ENCODE data around the gene EI24. TPM values are rescaled to one million over a fixed set of nuclear protein-coding genes. Genes with fewer than 3 reads are reported as not detected.

Gene EI24
- total RNA-seq, 2 experiments from 2014 or later, result 20.5 to 22.4 TPM

Other genes starting within 250 kb of the EI24 start
- 1 to 10 TPM; 3.7 to 4.0 TPM for gene FEZ1, start 73.2 kb upstream of the EI24 start, total RNA-seq
- 10 to 100 TPM; 45.5 to 46.8 TPM for gene STT3A, start 23.4 kb downstream of the EI24 start, total RNA-seq
- 1 to 10 TPM; 8.1 to 8.7 TPM for gene CHEK1, start 55.7 kb downstream of the EI24 start, total RNA-seq
- not detected for gene ACRV1, start 111.4 kb downstream of the EI24 start, total RNA-seq
- gene PATE1, start 176.8 kb downstream of the EI24 start, total RNA-seq, result not detected
- gene PATE2, start 209.4 kb downstream of the EI24 start, total RNA-seq, result not detected
- gene PATE3, start 218.7 kb downstream of the EI24 start, total RNA-seq, result not detected

All from CD8-positive, alpha-beta T cell (primary cell).